Measurements from ENCODE around the gene OR4K5.

Gene OR4K5, protein sequence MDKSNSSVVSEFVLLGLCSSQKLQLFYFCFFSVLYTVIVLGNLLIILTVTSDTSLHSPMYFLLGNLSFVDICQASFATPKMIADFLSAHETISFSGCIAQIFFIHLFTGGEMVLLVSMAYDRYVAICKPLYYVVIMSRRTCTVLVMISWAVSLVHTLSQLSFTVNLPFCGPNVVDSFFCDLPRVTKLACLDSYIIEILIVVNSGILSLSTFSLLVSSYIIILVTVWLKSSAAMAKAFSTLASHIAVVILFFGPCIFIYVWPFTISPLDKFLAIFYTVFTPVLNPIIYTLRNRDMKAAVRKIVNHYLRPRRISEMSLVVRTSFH

DNA sequence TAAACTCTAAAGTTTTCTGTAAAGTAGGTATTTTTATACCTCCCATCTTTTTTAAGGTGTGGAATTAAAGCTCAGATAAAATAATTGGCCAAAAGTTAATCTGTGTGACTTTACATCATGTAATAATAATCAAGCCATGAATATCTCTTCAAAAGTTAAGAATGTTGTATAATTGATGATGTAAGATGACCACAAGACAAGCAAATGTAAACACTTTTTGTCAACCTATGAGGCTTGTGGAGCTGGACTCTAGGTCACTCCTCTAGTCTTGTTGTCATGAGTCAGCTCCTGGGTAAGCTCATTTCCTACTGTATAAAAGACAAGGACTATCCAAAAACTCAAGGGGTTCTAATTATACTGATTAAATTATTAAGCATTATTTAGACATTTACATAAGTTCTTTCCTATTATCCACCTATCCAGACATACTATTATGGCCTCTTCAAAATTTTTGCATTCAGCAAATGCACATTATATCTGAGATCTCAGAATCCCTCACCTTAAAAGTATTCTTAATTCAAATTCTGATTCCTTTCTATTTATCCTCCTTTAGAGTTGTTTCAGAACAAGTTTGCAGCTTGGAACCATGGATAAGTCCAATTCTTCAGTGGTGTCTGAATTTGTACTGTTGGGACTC lies at the start of gene OR4K5:
OR4K5 (plus strand) TSS at position 587 of the 637 bp plus-strand sequence; CDS start at position 587, 0 bp downstream.
- Histone ChIP-seq H3K79me2 (ENCODE audit: control insufficient read depth, insufficient read depth, low read length, unreplicated experiment) (no peaks in the 10 kb centered on the region), H3K4me1 (ENCODE audit: control insufficient read depth, insufficient read depth, low read length, unreplicated experiment) (peaks cover 11% of the 10 kb centered on the region), H3K4me3 (ENCODE audit: low read depth, low read length) (no peak within 1 kb of the TSS), H2AFZ (ENCODE audit: low read length, unreplicated experiment) (no peak within 1 kb of the TSS), H3K27me3 (ENCODE audit: insufficient read depth, low read length) (no peaks in the 10 kb centered on the region), H3K27ac (ENCODE audit: low read depth, low read length) (no peak within 1 kb of the TSS), H3K36me3 (ENCODE audit: insufficient read depth, low read length) (no peaks in the 10 kb centered on the region)

DNA sequence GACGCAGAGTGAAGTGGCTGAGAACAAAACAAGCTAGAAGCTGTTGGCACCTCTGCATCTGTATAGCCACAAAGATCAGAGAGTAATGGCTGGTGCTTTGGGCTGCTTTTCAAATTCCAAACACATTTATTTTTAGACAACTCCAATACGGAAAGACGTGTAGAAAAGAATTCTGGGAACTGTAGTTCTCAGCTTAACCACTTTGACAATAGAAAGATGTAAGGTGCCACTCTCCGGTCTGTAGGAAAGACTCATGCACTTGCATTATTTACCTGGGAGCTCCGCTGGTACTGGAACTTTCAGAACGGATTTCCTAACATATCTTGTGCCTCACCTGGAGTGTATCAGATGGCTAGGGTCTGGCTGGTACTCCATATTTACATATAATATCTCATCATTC lies 47.2 kb upstream of the OR4K5 start:
- no peak overlapping the region for H3K4me3 ChIP-seq (ENCODE audit: low read depth, low read length)
- no peaks in the 10 kb centered on the region for H3K4me1 ChIP-seq (ENCODE audit: control insufficient read depth, insufficient read depth, low read length, unreplicated experiment)
- no peaks in the 10 kb centered on the region for H3K36me3 ChIP-seq (ENCODE audit: insufficient read depth, low read length)
- no peaks in the 10 kb centered on the region for H3K79me2 ChIP-seq (ENCODE audit: control insufficient read depth, insufficient read depth, low read length, unreplicated experiment)
- H3K27me3 ChIP-seq (ENCODE audit: insufficient read depth, low read length), result no peaks in the 10 kb centered on the region
- no peak overlapping the region for H3K27ac ChIP-seq (ENCODE audit: low read depth, low read length)
- peak overlapping the region; percentile 16 for H2AFZ ChIP-seq (ENCODE audit: low read length, unreplicated experiment)

DNA sequence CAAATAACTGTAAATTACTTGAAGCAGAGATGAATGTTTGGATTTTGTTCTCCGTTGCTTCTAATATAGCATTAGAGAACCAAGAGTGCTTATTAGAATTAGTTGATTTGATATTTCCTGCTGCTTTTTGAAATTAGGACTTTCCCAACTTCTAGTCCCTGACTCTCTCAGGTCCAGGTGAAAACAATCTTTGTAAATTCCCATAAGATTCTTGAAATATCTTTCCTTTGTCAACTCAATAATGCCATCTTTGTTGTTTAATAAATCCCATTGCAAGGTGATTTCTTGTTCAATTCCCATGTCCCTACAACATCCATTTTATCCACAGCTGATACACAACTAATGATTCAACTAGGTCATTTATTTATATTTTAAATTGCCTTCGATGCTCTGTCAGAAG lies 45.6 kb upstream of the OR4K5 start, which contains the start of gene OR4K2:
OR4K2 (plus strand) TSS at position 301 of the 400 bp plus-strand sequence. CDS start 1,126 bp downstream, outside the sequence.
- Histone ChIP-seq H3K79me2 (ENCODE audit: control insufficient read depth, insufficient read depth, low read length, unreplicated experiment) (no peaks in the 10 kb centered on the region), H3K36me3 (ENCODE audit: insufficient read depth, low read length) (no peaks in the 10 kb centered on the region), H3K27me3 (ENCODE audit: insufficient read depth, low read length) (no peaks in the 10 kb centered on the region), H3K4me3 (ENCODE audit: low read depth, low read length) (no peak within 1 kb of the TSS), H3K27ac (ENCODE audit: low read depth, low read length) (no peak within 1 kb of the TSS), H2AFZ (ENCODE audit: low read length, unreplicated experiment) (no peak within 1 kb of the TSS), H3K4me1 (ENCODE audit: control insufficient read depth, insufficient read depth, low read length, unreplicated experiment) (no peaks in the 10 kb centered on the region)

DNA sequence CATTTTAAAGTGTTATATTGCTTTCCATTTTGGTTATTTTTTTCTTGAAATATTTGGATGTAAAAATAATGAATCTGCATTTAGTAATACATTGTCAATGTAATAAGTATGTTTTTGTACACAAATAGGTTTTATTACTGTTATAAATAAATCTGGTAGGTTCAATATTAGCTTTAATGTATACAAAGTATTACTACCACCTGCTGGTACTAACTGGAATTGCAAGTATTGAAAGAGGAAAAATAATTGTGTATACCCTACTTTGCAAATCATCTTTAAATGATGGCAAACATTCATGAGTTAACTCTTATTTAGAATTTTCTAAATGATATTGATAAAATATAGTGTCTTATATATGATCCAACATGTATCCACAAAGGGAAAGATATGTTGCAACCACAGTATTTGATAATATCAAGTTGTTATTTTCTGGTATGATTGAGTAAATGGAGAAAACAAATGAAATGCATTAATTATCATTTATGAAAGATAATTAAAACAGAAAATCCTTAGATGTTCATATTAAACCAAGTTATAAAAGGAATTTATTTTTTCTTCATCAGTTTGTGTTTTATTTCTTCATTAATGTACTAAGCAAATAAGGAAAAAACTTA lies 42.3 kb upstream of the OR4K5 start:
- peaks cover 11% of the 10 kb centered on the region for H3K27me3 ChIP-seq (ENCODE audit: insufficient read depth, low read length)

DNA sequence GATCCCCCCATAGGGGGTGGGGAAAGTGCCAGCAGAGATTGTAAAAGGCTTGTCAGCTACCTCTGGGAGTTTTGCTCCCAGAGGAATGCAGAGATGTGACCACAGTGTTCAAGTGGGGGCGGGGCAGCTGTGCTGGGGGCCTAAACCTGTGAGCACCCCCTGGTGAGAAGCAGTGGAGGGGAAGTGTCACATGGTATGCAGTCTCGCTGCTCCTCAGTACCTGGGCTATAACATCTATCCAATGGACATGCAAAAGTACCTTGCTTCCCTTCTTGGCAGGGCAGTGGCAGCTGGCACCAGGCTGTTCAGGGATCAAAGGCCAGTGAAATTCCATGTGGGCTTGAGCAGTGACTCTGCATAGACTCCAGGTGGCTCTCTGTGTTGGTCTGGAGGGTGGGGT lies 25.1 kb upstream of the OR4K5 start:
- H3K27ac ChIP-seq (ENCODE audit: low read depth, low read length), result no peak overlapping the region
- no peak overlapping the region for H2AFZ ChIP-seq (ENCODE audit: low read length, unreplicated experiment)
- H3K27me3 ChIP-seq (ENCODE audit: insufficient read depth, low read length), result no peaks in the 10 kb centered on the region
- H3K36me3 ChIP-seq (ENCODE audit: insufficient read depth, low read length), result no peaks in the 10 kb centered on the region
- no peaks in the 10 kb centered on the region for H3K4me1 ChIP-seq (ENCODE audit: control insufficient read depth, insufficient read depth, low read length, unreplicated experiment)
- H3K79me2 ChIP-seq (ENCODE audit: control insufficient read depth, insufficient read depth, low read length, unreplicated experiment), result no peaks in the 10 kb centered on the region
- H3K4me3 ChIP-seq (ENCODE audit: low read depth, low read length), result no peak overlapping the region

More for the DNA sequence above, 42.3 kb upstream of the OR4K5 start:
- no peaks in the 10 kb centered on the region for H3K4me1 ChIP-seq (ENCODE audit: control insufficient read depth, insufficient read depth, low read length, unreplicated experiment)
- H3K79me2 ChIP-seq (ENCODE audit: control insufficient read depth, insufficient read depth, low read length, unreplicated experiment), result no peaks in the 10 kb centered on the region
- H3K36me3 ChIP-seq (ENCODE audit: insufficient read depth, low read length), result no peaks in the 10 kb centered on the region
- H3K27ac ChIP-seq (ENCODE audit: low read depth, low read length), result no peak overlapping the region
- H2AFZ ChIP-seq (ENCODE audit: low read length, unreplicated experiment), result no peak overlapping the region
- no peak overlapping the region for H3K4me3 ChIP-seq (ENCODE audit: low read depth, low read length)

DNA sequence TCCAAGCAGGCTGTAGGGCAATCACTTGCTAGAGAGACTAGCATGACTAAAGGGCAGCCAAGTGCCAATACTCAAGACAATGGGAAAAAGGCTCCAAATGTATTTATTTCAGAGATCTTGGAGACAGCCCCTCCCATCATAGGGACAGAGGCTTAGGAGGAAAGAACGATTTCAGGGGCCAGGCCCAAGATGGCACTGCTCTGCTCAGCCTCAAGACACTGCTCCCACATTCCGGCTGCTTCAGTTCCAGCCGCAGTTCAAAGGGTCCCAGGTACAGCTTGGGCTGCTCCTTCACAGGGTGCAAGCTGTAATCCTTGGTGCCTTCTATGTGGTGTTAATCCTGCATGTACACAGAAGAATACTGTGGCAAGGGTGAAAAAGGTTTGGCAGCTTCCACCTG lies 19.4 kb upstream of the OR4K5 start:
- H3K36me3 ChIP-seq (ENCODE audit: insufficient read depth, low read length), result no peaks in the 10 kb centered on the region
- H2AFZ ChIP-seq (ENCODE audit: low read length, unreplicated experiment), result no peak overlapping the region
- H3K27ac ChIP-seq (ENCODE audit: low read depth, low read length), result no peak overlapping the region
- H3K27me3 ChIP-seq (ENCODE audit: insufficient read depth, low read length), result no peaks in the 10 kb centered on the region
- no peak overlapping the region for H3K4me3 ChIP-seq (ENCODE audit: low read depth, low read length)
- no peaks in the 10 kb centered on the region for H3K79me2 ChIP-seq (ENCODE audit: control insufficient read depth, insufficient read depth, low read length, unreplicated experiment)
- no peaks in the 10 kb centered on the region for H3K4me1 ChIP-seq (ENCODE audit: control insufficient read depth, insufficient read depth, low read length, unreplicated experiment)

DNA sequence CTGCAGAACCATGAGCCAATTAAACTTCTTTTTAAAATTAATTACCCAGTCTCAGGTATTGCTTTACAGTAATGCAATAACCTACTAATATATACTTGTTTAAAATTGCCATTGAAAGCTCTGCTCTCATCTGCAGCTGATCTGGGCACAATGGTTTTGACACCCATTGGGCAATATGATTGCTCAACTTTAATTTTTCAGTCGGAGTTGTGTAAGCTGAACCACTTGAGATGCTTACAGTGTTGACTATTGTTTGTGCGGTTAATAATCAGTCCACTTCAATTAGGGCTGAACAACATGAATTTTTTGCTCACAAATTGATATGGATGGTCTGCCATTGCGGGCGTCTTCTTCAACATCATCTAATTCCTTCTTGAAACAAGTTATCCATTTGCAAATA lies 18.0 kb upstream of the OR4K5 start:
- Histone ChIP-seq H3K4me3 (ENCODE audit: low read depth, low read length) (no peak overlapping the region), H2AFZ (ENCODE audit: low read length, unreplicated experiment) (no peak overlapping the region), H3K4me1 (ENCODE audit: control insufficient read depth, insufficient read depth, low read length, unreplicated experiment) (no peaks in the 10 kb centered on the region), H3K79me2 (ENCODE audit: control insufficient read depth, insufficient read depth, low read length, unreplicated experiment) (no peaks in the 10 kb centered on the region), H3K27ac (ENCODE audit: low read depth, low read length) (no peak overlapping the region), H3K36me3 (ENCODE audit: insufficient read depth, low read length) (no peaks in the 10 kb centered on the region), H3K27me3 (ENCODE audit: insufficient read depth, low read length) (no peaks in the 10 kb centered on the region)

DNA sequence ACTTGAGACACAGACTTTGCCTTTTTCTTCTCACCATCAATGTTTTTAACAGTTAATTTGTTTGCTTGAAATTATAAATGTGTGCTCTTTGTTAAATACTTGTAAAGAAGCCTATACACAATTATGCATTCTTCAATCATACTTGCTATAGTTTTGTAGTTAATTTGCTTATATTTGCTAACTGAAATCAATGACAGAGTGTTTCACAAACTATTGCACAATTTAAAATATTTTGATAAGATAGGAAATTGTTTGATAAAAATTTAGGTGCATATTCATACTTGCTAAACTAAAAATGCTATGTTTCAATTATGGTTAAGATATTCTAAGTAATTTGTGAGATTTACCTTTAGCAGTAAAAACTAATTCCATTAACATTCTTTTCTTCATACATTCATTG lies 13.7 kb upstream of the OR4K5 start:
- no peaks in the 10 kb centered on the region for H3K79me2 ChIP-seq (ENCODE audit: control insufficient read depth, insufficient read depth, low read length, unreplicated experiment)
- no peak overlapping the region for H3K4me3 ChIP-seq (ENCODE audit: low read depth, low read length)
- no peaks in the 10 kb centered on the region for H3K4me1 ChIP-seq (ENCODE audit: control insufficient read depth, insufficient read depth, low read length, unreplicated experiment)
- no peak overlapping the region for H3K27ac ChIP-seq (ENCODE audit: low read depth, low read length)
- no peaks in the 10 kb centered on the region for H3K36me3 ChIP-seq (ENCODE audit: insufficient read depth, low read length)
- H3K27me3 ChIP-seq (ENCODE audit: insufficient read depth, low read length), result peaks cover 4% of the 10 kb centered on the region; the same call in 1 of the 2 replicates
- no peak overlapping the region for H2AFZ ChIP-seq (ENCODE audit: low read length, unreplicated experiment)

DNA sequence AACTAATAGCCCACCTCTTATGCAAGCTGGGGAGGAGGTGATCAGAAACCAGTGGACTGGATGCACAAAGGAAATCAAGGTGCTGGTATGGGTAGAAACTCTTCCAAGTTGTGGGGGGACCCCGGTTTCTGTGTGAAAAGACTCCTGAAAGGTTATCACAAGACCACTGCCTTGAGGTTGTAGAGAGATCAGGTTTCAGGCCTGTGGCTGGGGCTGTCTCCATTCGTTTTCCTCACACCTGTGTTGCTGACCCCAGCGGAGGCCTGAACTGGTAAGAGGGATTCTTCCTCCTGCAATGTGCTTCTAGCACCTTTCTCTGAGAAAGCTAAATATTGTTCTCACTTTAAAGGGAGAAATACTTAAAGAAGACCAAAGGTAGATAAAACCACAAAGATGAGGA lies 9.3 kb upstream of the OR4K5 start:
- Histone ChIP-seq H3K36me3 (ENCODE audit: insufficient read depth, low read length) (no peaks in the 10 kb centered on the region), H3K27me3 (ENCODE audit: insufficient read depth, low read length) (peaks cover 4% of the 10 kb centered on the region; the same call in 1 of the 2 replicates), H3K27ac (ENCODE audit: low read depth, low read length) (no peak overlapping the region), H2AFZ (ENCODE audit: low read length, unreplicated experiment) (no peak overlapping the region), H3K4me3 (ENCODE audit: low read depth, low read length) (no peak overlapping the region), H3K4me1 (ENCODE audit: control insufficient read depth, insufficient read depth, low read length, unreplicated experiment) (no peaks in the 10 kb centered on the region), H3K79me2 (ENCODE audit: control insufficient read depth, insufficient read depth, low read length, unreplicated experiment) (no peaks in the 10 kb centered on the region)

DNA sequence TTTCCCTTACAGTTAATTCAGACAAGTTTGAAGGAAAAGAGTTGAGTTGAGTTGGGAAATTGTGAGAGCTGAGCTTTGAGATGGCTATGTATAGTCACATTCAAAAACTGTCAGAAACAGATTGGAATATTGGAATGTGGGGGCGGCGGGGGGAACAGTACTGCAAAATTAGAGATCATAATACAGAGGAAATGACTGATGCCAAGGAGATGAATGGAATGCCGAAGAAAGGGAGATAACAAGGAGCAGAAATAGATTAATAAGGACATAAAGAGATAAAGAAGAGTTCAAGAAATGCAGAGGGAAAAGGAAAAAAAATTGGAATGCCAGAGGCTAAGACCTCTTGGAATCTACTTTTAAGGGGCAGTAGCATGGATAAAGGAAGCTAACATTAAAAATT lies 3.2 kb upstream of the OR4K5 start:
- Histone ChIP-seq H3K4me1 (ENCODE audit: control insufficient read depth, insufficient read depth, low read length, unreplicated experiment) (peaks cover 11% of the 10 kb centered on the region), H3K36me3 (ENCODE audit: insufficient read depth, low read length) (no peaks in the 10 kb centered on the region), H3K27ac (ENCODE audit: low read depth, low read length) (no peak overlapping the region), H3K4me3 (ENCODE audit: low read depth, low read length) (no peak overlapping the region), H3K79me2 (ENCODE audit: control insufficient read depth, insufficient read depth, low read length, unreplicated experiment) (no peaks in the 10 kb centered on the region), H2AFZ (ENCODE audit: low read length, unreplicated experiment) (no peak overlapping the region), H3K27me3 (ENCODE audit: insufficient read depth, low read length) (no peaks in the 10 kb centered on the region)

Data from ACC112 (cell line).